ENCODE results near the gene IL17D. TPM values are rescaled to one million over a fixed set of nuclear protein-coding genes. Genes with fewer than 3 reads are reported as not detected.
A peak's percentile ranks its signal among the peaks of the same experiment; 100 is the strongest.
"Not testable (repeated sequence)": the region's sequence is repeated elsewhere in the genome, so short reads cannot be mapped to it uniquely, and the experiment has no call there.

IL17D gene
- total RNA-seq, 1 donor from 2014 or later = 12.6 TPM

GRCh38 chr13:20717581-20718542 lies 14.4 kb downstream of the IL17D start:
- no peak for DNase-seq (ENCODE audit: low spot score in 2 of 2)
- FAIRE-seq = no peak

GRCh38 chr13:20718958-20719566 lies 15.6 kb downstream of the IL17D start:
- DNase-seq (ENCODE audit: low spot score in 2 of 2) (no peak), FAIRE-seq (no peak)

DNA sequence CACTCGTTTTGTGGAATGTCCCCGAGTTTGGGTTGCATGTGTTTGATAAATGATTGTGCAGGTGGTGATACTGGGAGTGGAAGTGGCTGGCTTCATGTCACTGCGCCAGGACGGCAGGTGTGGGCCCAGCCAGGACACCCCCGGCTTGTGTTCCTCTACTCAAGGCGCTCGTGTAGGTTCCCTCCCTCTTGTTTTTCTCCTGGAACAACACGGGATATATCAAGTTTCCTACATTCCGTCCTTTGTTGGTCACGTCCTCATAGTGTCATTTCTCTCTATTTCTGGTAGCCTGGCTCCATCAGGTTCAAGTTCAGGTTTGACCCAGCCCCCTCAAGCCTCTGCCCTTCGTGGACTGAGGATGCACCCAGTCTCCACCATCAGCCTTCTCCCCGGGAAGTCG lies 16.3 kb downstream of the IL17D start:
- DNase-seq (ENCODE audit: low spot score in 2 of 2) = no peak
- FAIRE-seq = no peak

DNA sequence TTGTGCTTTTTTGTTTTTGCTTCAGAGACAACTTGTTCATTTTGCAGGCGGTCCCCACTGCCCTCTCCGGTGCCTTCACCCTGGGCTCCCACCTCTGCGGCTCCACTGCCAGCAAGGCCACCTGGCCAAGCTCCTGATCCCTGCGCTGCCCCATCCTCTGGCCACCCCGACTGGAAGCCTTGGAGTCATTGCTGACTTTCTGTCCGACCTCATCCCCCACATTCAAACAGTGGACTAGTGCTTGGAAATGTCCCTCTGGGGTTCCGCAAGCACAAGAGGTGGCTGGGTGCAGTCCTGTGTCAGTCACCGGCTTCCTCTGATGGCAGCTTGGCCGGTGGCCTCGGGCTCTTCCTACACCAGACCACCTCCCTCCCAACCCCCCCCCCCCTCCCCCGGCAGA lies 17.0 kb downstream of the IL17D start:
- FAIRE-seq (no peak), DNase-seq (ENCODE audit: low spot score in 2 of 2) (no peak)

- FAIRE-seq (no peak), DNase-seq (ENCODE audit: low spot score in 2 of 2) (no peak)
These were observed 17.6 kb downstream of the IL17D start for GRCh38 chr13:20721058-20721453.

GRCh38 chr13:20721454-20722357 lies 18.2 kb downstream of the IL17D start:
- no peak for FAIRE-seq
- DNase-seq (ENCODE audit: low spot score in 2 of 2) = peak in 1 of 2 donors; percentile 39

- FAIRE-seq = no peak
- no peak for DNase-seq (ENCODE audit: low spot score in 2 of 2)
These were observed 24.4 kb downstream of the IL17D start for GRCh38 chr13:20727856-20728255.

- FAIRE-seq (no peak), DNase-seq (ENCODE audit: low spot score in 2 of 2) (no peak)
These were observed 25.2 kb downstream of the IL17D start for GRCh38 chr13:20728579-20729311.

- no peak for FAIRE-seq
- no peak for DNase-seq (ENCODE audit: low spot score in 2 of 2)
These were observed 26.4 kb downstream of the IL17D start for GRCh38 chr13:20729633-20730585.

GRCh38 chr13:20738616-20739015 lies 35.1 kb downstream of the IL17D start:
- FAIRE-seq (no peak), DNase-seq (ENCODE audit: low spot score in 2 of 2) (no peak)

GRCh38 chr13:20740021-20740420 lies 36.5 kb downstream of the IL17D start:
- DNase-seq (ENCODE audit: low spot score in 2 of 2) = no peak
- no peak for FAIRE-seq

DNA sequence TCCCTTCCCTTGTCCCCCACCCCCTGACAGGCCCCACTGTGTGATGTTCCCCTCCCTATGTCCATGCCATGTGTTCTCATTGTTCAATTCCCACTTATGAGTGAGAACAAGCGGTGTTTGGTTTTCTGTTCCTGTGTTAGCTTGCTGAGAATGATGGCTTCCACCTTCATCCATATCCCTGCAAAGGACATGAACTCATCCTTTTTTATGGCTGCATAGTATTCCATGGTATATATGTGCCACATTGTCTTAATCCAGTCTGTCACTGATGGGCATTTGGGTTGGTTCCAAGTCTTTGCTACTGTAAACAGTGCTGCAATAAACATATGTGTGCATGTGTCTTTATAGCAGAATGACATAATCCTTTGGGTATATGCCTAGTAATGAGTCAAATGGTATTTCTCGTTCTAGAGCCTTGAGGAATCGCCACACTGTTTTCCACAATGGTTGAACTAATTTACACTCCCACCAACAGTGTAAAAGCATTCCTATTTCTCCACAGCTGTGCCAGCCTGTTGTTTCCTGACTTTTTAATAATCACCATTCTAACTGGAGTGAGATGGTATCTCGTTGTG lies 40.4 kb downstream of the IL17D start:
- DNase-seq (ENCODE audit: low spot score in 2 of 2); FAIRE-seq: not testable (repeated sequence)

GRCh38 chr13:20749377-20749776 lies 45.9 kb downstream of the IL17D start:
- no peak for DNase-seq (ENCODE audit: low spot score in 2 of 2)
- FAIRE-seq = no peak

- no peak for FAIRE-seq
These were observed 50.5 kb downstream of the IL17D start for GRCh38 chr13:20754009-20754408.

DNA sequence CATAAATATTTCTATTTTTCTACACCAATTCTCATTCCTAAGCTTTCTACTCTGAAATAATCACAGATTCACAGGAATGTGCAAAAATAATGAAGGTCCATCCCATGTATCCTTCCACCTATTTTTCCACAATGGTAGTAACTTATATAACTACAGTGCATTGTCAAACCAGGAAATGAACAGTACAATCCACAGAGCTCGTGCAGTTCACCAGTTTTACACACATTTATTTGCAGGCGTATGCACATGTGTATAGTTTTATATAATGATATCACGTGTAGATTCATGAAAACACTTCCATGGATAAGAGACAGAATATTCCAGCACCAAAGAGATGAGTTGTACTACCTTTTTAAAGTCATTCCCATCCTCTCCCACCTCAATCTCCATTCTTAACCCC lies 57.4 kb downstream of the IL17D start:
- no peak for DNase-seq (ENCODE audit: low spot score in 2 of 2)
- no peak for FAIRE-seq

More at GRCh38 chr13:20754009-20754408, 50.5 kb downstream of the IL17D start:
- no peak for DNase-seq (ENCODE audit: low spot score in 2 of 2)

- no peak for DNase-seq (ENCODE audit: low spot score in 2 of 2)
- no peak for FAIRE-seq
These were observed 63.9 kb downstream of the IL17D start for GRCh38 chr13:20767309-20767943.

DNA sequence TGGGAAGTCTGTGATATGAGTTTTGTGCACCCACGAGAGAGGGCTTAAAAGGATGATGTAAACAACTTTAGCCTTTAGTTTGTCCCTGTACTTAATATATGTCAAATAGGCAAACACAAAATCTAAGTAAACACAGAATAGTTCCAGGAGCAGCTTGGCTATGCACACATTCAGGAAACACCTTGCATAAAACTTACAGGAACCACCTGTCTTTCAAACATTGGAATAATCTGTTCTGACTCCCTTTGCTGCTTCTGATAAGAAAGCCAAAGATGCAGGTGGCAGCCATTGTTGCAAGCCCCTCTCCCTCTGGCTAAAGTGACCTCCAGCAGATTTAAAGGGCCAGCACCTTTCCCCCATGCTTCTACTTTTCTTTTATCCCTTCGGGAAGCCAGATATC lies 65.6 kb downstream of the IL17D start:
- DNase-seq (ENCODE audit: low spot score in 2 of 2) = no peak
- FAIRE-seq = no peak

- FAIRE-seq (no peak), DNase-seq (ENCODE audit: low spot score in 2 of 2) (no peak)
These were observed 66.3 kb downstream of the IL17D start for GRCh38 chr13:20769834-20770233.

Data from frontal cortex (tissue), 4 donors.